Liver (tissue), 3 donors: Measurements from ENCODE around the gene PAPPA2.

Experiments
- CTCF ChIP-seq: fragments of 150-350 bp; IDR thresholded peaks from 2 replicates; pipeline ENCODE4 v1.5.1; 2017; ENCODE audit warnings: improper control_type of control experiment, low read depth, low read length; ENCODE audit not compliant: missing input control
- MAX ChIP-seq: IDR thresholded peaks from 2 replicates; pipeline ENCODE4 v1.6.1; 2016; ENCODE audit warnings: antibody characterized with exemption
- RXRA ChIP-seq, 2 donors: IDR thresholded peaks; 2 replicates each; pipeline ENCODE4 v1.6.1; 2017 to 2018; ENCODE audit warnings: antibody characterized with exemption in 2 of 2, mild to moderate bottlenecking in 1 of 2
- TAF1 ChIP-seq: conservative IDR thresholded peaks from 2 replicates; pipeline ENCODE4 v1.6.1; 2016; ENCODE audit warnings: antibody characterized with exemption, mild to moderate bottlenecking
- TF ChIP-seq, protein P1 (sequence below): IDR thresholded peaks from 2 replicates; pipeline ENCODE4 v1.6.1; 2016; ENCODE audit warnings: antibody characterized with exemption
- donor health status: healthy.
- donor health status: healthy.

DNA sequence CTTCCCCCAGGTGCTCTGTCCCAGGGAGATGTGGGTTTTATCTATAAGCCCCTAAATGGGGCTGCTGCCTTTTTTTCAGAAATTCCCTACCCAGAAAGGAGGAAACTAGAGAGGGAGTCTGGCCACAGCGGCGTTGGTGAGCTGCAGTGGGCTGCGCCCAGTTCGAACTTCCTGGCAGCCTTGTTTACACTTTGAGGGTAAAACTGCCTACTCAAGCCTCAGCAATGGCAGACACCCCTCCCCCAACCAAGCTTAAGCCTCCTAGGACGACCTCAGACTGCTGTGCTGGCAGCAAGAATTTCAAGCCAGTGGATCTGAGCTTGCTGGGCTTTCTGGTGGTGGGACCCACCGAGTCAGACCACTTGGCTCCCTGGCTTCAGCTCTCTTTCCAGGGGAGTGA lies 46.2 kb upstream of the PAPPA2 start:
- TF ChIP-seq CTCF (no peak), TAF1 (no peak), MAX (no peak), RXRA (IDR thresholded peaks at IDR 0.05) (no peak)
- TF ChIP-seq, protein P1, sequence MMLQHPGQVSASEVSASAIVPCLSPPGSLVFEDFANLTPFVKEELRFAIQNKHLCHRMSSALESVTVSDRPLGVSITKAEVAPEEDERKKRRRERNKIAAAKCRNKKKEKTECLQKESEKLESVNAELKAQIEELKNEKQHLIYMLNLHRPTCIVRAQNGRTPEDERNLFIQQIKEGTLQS: no peak
